Stimulated activated CD4-positive, alpha-beta T cell treated with anti-CD3 and anti-CD28 coated beads, Interleukin-2, amount 100 ng/mL, for 48 hours (primary cell): ENCODE data around the gene ABHD2.
"Not testable (repeated sequence)": the region's sequence is repeated elsewhere in the genome, so short reads cannot be mapped to it uniquely, and the experiment has no call there.

ENCODE experiments used
- DNase-seq, 2 donors: peaks; one replicate each; pipeline ENCODE4 v3.0.0-alpha.2; 2020

The ABHD2 gene

GRCh38 chr15:89141159-89141558, 52.9 kb downstream of the ABHD2 start:
- DNase-seq = not testable (repeated sequence)

GRCh38 chr15:89141885-89142284, 53.6 kb downstream of the ABHD2 start:
- DNase-seq = no peak

DNA sequence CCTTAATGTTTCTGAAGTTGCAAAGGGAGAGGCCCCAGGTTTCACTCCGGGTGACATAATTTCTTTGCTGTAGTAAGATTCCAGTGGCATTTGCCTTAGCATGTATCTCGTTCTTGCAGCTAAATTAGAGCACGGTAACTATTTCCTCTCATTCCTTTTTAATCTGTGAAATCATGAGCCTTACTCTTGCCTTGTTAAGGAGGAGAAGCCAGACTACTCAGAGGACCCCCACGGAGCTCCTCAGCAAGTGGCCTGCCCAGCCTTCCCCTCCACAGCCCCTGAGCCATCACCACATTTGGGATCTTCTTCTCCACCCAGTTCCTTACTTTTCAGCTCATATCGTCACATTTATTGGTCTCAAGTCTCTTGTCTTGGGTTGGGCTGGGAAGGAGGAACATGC, 54.2 kb downstream of the ABHD2 start:
- DNase-seq = no peak

DNA sequence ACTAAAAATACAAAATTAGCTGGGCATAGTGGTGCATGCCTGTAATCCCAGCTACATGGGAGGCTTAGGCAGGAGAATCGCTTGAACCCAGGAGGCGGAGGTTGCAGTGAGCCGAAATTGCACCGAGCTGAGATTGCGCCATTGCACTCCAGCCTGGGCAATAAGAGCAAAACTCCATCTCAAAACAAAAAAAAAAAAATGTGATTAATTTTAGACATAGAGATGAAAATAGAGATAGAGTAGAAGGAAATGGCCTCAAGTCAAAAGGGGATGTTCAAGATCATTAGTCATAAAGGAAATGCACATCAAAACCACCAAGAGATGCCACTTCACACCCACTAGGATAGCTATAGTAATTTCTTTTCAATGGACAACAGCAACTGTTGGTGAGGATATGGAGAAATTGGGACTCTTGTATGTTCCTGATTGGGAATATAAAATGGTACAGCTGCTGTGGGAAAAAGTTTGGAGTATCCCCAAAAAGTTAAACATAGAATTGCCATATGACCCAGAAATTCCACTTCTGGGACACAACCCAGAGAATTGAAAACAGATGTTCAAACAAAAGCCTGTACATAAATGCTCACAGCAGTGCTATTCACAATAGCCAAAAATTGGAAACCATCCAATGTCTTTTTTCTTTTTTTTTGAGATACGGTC, 55.4 kb downstream of the ABHD2 start:
- DNase-seq = no peak

- DNase-seq = no peak
Measured at GRCh38 chr15:89144491-89144890, 56.2 kb downstream of the ABHD2 start.

GRCh38 chr15:89146366-89146765, 58.1 kb downstream of the ABHD2 start:
- no peak for DNase-seq

DNA sequence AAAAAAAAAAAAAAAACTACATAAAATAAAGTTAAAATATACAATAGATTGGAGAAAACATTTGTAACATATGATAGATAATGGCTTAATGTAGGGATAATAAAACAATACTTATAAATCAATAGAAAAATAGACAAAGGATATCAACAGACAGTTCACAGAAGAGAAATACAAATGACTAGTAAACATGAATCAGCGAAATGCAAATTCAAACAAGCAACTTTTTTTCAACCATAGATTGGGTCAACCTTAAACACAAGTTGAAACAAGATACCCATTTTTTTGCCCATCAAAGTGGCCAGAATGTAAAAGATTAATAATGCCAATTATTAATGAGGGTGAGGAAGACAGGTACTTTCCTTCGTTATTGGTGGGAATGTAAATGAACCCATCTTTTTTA, 59.9 kb downstream of the ABHD2 start:
- no peak for DNase-seq

- DNase-seq = no peak
Measured at GRCh38 chr15:89149501-89150101, 61.3 kb downstream of the ABHD2 start.

DNA sequence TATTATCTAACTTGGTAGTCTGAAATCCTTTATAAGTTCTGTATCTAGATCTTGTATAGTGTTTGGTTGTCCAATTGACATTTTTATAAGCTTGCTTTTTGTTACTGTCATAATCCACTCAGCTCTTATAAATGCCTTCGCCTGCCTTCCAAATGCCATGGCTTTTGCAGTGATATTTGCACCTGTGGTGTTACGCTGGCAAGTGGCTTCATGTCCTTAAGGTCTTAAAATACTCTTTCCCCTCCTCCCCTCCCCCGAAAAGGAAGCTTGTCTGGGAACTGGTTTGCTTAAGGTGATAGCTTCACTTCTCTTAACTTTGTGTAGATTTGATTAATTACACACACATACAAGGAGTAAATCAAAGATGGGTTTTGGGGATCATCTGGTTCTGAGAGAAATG, 62.0 kb downstream of the ABHD2 start:
- DNase-seq = no peak

DNA sequence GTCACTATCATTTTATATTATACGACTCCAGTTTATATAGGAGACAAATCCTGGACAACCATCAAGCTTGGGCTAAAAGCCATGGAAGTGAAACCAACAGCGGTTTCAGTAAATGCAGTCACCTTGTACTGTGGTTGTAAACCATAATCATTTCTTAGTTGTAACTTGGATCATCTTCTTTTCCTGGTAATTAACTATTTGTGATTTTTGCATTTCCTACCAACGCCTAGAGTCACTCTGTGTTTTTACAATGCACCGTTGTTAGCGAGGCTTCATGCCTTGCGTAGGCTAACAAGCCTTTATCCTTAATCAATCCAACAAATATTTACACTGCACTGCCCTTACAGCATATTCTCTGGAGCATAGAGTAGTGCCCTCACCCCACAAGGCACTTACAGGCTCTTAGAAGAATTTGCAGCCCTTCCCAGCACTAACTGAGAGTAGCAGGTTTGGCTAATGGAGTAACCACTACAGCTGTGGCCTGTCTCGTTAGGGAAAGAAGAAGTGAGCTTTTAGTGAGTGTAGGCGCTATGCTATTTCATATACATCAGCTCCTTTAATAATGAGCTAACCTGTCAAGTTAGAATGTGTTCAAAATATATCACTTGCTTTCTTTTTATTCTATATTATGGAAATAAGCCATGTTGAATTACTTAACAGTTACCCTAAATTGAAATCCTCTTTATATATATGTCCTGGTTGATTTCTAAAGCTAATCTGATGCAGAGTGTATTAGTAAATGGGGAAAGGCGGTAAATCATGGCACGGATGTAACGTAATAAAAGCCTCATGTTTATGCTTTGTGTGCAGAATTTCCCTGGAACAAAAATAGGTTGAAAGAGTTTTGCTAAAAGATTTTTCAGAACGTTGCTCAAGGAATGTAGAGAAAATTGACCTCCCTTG, 62.8 kb downstream of the ABHD2 start:
- no peak for DNase-seq

DNA sequence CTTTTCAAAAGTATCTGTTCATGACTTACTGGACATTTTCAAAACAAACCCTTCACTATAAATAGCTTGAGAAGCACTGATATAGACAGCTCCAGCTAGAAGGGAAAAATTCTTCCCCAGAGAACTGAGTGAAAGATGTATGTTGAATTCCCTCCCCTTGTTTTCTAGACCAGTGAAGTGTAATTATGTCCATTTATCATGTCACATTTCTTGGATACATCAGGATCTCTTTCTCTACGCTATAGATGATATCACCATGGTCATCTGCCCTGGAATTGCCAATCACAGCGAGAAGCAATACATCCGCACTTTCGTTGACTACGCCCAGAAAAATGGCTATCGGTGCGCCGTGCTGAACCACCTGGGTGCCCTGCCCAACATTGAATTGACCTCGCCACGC, 66.9 kb downstream of the ABHD2 start:
- no peak for DNase-seq

GRCh38 chr15:89155656-89156055, 67.4 kb downstream of the ABHD2 start:
- DNase-seq = no peak

- no peak for DNase-seq
Measured at GRCh38 chr15:89157061-89157460, 68.8 kb downstream of the ABHD2 start.

DNA sequence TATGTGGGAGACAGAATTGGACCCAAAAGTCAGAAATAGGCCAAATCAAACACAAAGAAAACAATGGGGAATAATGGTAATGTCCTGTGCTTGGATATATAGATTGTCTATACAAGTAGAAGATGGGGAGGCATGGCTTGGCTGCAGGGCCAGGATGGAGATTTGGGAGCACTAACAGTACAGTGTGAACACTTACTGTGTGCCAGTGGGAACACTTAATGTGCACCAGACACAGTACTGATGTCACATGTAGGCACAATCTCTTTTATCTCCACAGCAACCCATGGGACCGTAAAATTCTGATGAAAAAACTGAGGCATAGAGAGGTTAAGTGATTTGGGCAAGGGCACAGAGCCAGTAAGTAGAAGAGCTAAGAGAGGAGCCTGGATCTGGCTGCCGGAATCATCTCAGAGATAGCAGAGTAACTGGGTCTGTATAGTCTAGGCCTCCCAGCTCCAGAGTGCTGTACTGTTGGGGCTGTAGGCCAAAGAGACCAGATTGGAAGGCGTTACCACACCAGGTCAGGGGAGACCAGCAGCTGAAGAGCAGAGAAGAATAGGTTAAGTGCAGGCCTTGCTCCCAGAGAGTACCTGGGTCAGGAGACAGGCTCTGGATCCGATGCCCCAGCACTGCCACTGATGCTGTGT, 69.8 kb downstream of the ABHD2 start:
- DNase-seq = no peak

DNA sequence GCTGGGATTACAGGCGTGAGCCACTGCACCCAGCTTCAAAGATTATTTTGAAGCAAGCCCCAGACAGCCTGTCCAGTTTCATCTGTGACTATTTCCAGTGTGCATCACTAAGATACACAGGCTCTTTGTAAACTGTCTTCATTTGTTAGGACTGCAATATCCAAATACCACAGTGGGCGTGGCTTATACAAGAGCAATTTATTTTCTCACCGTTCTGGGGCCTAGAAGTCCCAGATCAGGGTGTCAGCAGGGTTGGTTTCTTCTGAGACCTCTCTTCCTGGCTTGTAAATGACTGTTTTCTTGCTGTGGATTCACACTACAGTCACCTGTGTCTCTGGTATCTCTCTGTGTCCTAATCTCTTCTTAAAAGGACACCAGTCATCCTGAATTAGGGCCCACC, 73.4 kb downstream of the ABHD2 start:
- no peak for DNase-seq

- DNase-seq = no peak
Measured at GRCh38 chr15:89163271-89164055, 75.2 kb downstream of the ABHD2 start.

- DNase-seq = no peak
Measured at GRCh38 chr15:89164712-89165211, 76.5 kb downstream of the ABHD2 start.

DNA sequence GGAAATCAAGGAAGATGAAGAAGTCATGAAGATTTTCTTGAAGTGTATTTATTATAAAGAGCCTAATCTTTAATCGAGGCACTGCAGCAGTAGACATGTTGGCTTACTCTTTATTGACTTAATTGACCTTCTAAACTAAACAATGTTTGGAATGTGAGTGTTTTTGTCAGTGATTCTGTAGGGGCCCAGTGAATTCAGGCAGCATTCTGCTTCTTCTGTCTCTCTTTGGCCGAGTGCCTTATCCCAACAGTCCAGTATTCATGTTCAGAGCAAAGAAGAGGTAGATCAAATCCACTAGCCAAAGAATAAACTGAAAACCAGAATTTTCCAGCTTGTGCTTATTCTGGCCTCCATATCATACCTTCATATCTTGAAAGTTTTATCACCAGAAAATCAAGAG, 77.4 kb downstream of the ABHD2 start:
- DNase-seq = no peak

DNA sequence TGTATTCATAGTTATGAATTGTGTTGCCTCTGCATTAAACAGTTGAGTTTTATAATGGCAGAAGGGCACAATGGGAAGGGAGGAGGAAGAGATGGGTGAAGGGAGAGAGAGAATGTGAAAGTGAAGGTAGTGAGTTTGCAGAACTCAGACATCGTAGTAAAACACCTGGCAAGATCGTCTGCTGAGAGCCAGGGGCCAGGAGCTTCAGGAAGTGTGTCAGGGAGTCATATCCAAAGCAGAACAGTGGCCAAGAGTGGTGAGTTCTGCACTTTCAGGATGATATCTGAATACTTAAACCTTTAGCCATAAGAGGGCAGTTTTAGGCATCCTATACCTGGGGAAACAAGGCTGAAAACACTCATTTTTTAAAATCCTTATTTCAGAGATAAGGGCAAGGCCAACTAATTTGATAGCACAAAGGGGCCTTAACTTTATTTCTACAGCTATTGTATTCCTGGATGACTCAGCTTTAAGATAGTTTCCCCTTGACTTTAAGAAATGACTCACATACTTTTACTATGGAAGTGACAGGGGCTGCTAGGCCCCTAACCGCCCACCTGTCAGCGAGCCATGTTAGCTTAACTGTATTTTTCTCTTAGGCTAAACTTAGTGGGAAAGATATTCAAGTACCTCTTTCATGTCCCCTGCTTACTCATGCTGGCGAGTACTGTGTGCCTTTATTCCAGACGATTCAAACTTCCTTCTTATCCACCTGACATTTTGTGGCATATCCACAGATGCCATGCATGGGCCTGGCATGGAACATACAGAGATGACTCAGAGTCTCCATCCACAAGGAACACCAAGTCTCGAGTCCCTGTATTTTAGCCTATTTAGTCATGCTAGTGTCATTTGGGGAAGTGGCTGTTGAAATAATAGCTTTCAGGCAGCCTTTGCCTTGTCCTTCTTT, 79.3 kb downstream of the ABHD2 start:
- DNase-seq = peak; percentile 52 to 56

DNA sequence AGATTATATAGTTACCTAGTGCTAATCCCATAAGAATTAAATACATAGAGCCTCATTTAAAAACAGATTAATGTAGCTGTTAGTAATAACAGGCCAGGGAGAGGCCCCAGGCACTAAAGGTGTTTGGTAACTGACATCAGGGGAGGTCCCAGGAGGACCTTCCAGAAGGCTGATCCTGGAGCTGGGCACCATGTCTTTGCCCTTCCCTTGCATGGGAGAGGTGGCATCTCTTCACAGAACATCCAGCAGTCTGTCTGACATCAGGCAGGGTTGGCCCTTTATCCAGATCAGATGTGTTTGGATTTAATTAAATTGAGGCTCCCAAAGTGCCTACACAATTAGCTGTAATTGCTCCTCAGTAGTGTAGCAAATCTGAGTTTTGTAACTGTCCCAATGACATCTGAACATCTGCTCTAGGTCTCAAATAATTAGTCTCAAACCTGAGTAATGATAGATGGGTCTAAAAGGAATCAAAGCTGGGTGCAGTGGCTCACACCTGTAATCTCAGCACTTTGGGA, 80.1 kb downstream of the ABHD2 start:
- DNase-seq = no peak

GRCh38 chr15:89170364-89170763, 82.1 kb downstream of the ABHD2 start:
- no peak for DNase-seq
